HG03521 (cell line): Measurements from ENCODE around the gene EIF5A.

ENCODE experiments used
- ATAC-seq: cut with Tn5 transposase; IDR thresholded peaks from one replicate; pipeline ENCODE4 v1.9.1; 2021; ENCODE audit warnings: mild to moderate bottlenecking, moderate library complexity; ENCODE audit not compliant: unreplicated experiment

Gene EIF5A

GRCh38 chr17:7306911-7307685 is at the start of gene EIF5A:
Gene EIF5A, plus strand, starts transcription at chr17:7307628. Its CDS starts 2,008 bp downstream, at chr17:7309636.
- peak; percentile 69 for ATAC-seq

- ATAC-seq, result no peak
Observed at GRCh38 chr17:7258731-7259554, 48.5 kb upstream of the EIF5A start.

GRCh38 chr17:7259555-7259889 is 47.9 kb upstream of the EIF5A start:
- no peak for ATAC-seq

GRCh38 chr17:7260151-7260550 is 47.3 kb upstream of the EIF5A start:
- ATAC-seq, result no peak

GRCh38 chr17:7260651-7261378 is 46.6 kb upstream of the EIF5A start:
- no peak for ATAC-seq

- no peak for ATAC-seq
Observed at GRCh38 chr17:7261379-7262191, 45.8 kb upstream of the EIF5A start.

- ATAC-seq, result no peak
Observed at GRCh38 chr17:7262192-7262934, 45.1 kb upstream of the EIF5A start, which contains the start of gene CLDN7. Gene CLDN7, minus strand, starts transcription at chr17:7262478. Its CDS starts 435 bp downstream, at chr17:7262043.

GRCh38 chr17:7262935-7263800 is 44.3 kb upstream of the EIF5A start:
- ATAC-seq, result no peak

- no peak for ATAC-seq
Observed at GRCh38 chr17:7263801-7264078, 43.7 kb upstream of the EIF5A start.

GRCh38 chr17:7266784-7267183 is 40.6 kb upstream of the EIF5A start:
- no peak for ATAC-seq

GRCh38 chr17:7279448-7279847 is 28.0 kb upstream of the EIF5A start:
- no peak for ATAC-seq

GRCh38 chr17:7280519-7281073 is 26.8 kb upstream of the EIF5A start:
- peak; percentile 50 for ATAC-seq

GRCh38 chr17:7281074-7281952 is 26.1 kb upstream of the EIF5A start, which contains the start of gene SLC2A4:
Gene SLC2A4, plus strand, starts transcription at chr17:7281718. Its CDS starts 217 bp downstream, at chr17:7281935.
- ATAC-seq, result peak; percentile 51

- ATAC-seq, result no peak
Observed at GRCh38 chr17:7281953-7282751, 25.3 kb upstream of the EIF5A start.

- ATAC-seq, result no peak
Observed at GRCh38 chr17:7282752-7283321, 24.6 kb upstream of the EIF5A start.

- ATAC-seq, result no peak
Observed at GRCh38 chr17:7283471-7284216, 23.8 kb upstream of the EIF5A start.
